Retina (tissue), 1 donor: ENCODE results near the gene CTNNA1.

Experiments used
- DNase-seq: peaks from one replicate; pipeline ENCODE4 v3.0.0-alpha.2; 2016

Gene CTNNA1

DNA sequence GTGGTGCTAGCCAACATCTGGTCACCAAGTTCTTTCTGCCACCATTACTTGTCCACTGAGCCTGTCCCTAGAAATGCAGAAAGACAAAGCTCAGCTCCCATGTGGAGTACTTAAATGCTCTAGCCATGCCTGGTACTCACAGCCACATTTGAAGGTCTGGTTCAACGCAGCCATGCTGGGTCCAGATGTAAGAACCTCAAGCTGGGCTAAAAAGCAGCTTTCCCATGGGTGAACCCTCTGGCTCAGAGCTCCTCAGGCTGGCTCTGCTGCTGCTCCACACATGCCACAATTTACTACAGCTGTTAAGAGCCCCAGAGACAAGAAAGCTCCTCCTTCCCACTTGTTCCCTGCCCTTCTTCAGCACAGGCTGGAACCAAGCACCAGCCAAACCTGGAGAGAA, 219.0 kb downstream of the CTNNA1 start:
- DNase-seq: no peak

DNA sequence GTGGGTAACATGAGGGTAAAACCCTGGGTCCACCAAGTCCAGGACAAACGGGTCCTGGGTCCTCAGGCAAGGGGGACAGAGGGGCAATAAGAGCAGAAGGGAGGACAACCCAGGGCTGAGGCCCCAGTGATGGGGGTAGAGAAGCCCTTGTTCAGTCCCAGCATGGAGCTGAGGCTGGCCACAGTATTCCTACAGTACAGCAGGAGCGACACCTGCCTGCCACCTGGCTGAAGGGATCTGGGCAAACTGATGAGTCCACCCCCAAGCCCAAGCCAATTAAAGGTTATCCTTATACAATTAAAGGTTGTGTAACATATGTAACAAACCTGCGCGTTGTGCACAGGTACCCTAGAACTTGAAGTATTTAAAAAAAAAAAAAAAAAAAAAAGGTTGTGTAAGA, 219.6 kb downstream of the CTNNA1 start:
- DNase-seq: no peak

GRCh38 chr5:138974227-138975063, 221.2 kb downstream of the CTNNA1 start:
- DNase-seq: peak; percentile 66

DNA sequence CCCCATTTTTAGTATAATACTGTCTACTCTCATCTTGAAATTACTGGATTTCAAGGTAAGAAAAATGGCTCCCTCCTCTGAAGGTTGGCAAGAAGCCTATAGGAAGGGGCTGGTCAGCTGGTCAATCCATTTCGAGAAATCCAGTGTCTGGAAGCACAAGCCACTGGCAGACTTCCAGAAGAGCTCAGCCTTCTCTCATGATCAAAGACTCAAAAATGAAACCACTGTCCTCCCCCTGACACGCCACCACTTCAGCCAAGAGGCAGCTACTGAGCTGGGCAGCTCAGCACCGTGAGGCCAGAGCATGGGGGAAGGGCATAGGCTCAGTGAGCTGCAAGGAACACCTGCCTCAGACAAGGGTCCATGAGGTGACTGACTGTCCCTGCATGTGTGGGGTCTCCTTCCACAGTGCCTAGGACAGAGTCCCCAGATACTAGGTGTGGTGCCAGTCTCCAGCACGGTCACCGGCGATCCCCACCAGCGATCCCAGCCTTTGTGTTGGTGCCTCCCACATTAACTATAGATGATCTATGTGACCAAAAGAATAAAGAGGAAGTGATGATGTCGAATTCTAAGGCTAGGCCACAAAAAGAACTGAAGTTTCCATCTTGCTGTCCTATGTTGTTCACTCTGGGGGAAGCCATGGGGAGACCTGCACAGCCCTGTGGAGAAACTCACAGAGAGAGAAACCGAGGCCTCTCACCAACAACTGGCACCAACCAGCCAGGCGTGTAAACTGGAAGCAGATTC, 222.0 kb downstream of the CTNNA1 start:
- no peak for DNase-seq

DNA sequence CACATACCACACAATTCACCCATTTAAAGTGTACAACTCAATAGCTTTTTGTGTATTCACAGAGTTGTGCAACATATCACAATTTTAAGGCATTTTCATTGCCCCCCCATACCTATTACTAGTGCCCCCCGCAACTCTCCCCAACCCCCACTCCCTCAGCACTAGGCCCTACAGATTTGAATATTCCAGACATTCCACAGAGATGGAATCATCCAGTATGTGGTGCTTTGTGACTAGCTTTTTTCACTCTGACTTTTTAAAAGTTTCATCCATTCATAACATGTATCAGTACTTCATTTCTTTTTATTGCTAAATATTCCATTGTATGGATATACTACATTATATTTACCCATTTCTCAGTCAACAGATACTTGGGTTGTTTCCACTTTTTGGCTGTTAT, 224.9 kb downstream of the CTNNA1 start:
- DNase-seq: no peak

DNA sequence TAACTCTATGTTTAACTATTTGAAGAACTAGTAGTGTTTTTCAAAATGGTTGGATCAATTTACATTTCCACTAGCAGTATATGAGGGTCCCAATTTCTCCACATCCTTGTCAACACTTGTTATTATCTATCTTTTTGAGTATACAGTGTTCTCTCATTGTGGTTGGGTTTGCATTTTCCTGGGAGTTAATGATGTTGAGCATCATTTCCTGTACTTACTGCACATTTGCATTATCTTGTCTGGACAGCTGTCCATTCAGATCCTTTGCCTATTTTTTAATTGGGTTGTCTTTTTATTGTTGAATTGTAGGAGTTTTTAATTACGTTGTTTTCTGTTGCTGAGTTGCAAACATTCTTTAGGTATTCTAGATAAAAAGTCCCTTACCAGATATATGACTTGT, 225.4 kb downstream of the CTNNA1 start:
- no peak for DNase-seq

GRCh38 chr5:138979684-138980280, 226.6 kb downstream of the CTNNA1 start:
- DNase-seq: no peak

- DNase-seq: no peak
Observed at GRCh38 chr5:138980441-138980840, 227.2 kb downstream of the CTNNA1 start.

GRCh38 chr5:138981131-138981530, 227.9 kb downstream of the CTNNA1 start:
- no peak for DNase-seq

DNA sequence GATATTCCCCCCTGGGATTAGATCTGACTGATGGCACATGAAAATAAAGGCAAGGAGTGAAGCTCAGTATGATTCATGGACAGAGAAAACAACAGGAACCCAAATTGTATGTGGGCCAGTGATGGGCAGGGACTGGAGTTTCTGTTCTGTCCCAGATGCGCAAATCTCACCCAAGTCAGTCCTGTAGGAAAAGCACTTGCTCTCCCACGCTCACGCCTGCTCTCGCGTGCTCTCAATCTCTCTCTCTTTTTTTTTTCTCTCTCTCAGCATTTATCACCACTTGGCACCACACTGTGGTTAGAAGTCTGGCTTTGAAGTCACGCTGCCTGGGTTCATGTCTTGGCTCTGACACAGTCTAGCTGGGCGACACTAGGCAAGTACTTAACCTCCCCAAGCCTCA, 228.4 kb downstream of the CTNNA1 start:
- DNase-seq: no peak

GRCh38 chr5:138983984-138984383, 230.8 kb downstream of the CTNNA1 start:
- DNase-seq: no peak
